ENCODE data around the gene KRTAP4-1.
"Not testable (repeated sequence)": the region's sequence is repeated elsewhere in the genome, so short reads cannot be mapped to it uniquely, and the experiment has no call there.

Gene KRTAP4-1

GRCh38 chr17:41184480-41184961 is at the start of gene KRTAP4-1:
Gene KRTAP4-1 (minus strand): TSS chr17:41184911. CDS start chr17:41184854, 57 bp downstream.
- no peak for DNase-seq (ENCODE audit: low read depth)

GRCh38 chr17:41232399-41233105 is 47.8 kb upstream of the KRTAP4-1 start, which contains the start of gene KRTAP9-3:
Gene KRTAP9-3 (plus strand): TSS chr17:41232449. CDS start chr17:41232502, 53 bp downstream.
- not testable (repeated sequence) for DNase-seq (ENCODE audit: low read depth)

GRCh38 chr17:41231731-41232130 is 47.0 kb upstream of the KRTAP4-1 start:
- DNase-seq (ENCODE audit: low read depth) = no peak

- DNase-seq (ENCODE audit: low read depth) = no peak
These were observed 45.4 kb upstream of the KRTAP4-1 start for GRCh38 chr17:41230094-41230493.

- not testable (repeated sequence) for DNase-seq (ENCODE audit: low read depth)
These were observed 41.9 kb upstream of the KRTAP4-1 start, which contains the start of gene KRTAP9-2 for GRCh38 chr17:41226598-41227095. Gene KRTAP9-2 (plus strand): TSS chr17:41226648. CDS start chr17:41226655, 7 bp downstream.

- DNase-seq (ENCODE audit: low read depth) = no peak
These were observed 41.3 kb upstream of the KRTAP4-1 start for GRCh38 chr17:41226051-41226450.

GRCh38 chr17:41223821-41224220 is 39.1 kb upstream of the KRTAP4-1 start:
- DNase-seq (ENCODE audit: low read depth) = no peak

- no peak for DNase-seq (ENCODE audit: low read depth)
These were observed 31.0 kb upstream of the KRTAP4-1 start for GRCh38 chr17:41215681-41216080.

GRCh38 chr17:41212524-41213169 is 27.9 kb upstream of the KRTAP4-1 start:
- DNase-seq (ENCODE audit: low read depth) = no peak

- DNase-seq (ENCODE audit: low read depth) = no peak
These were observed 27.2 kb upstream of the KRTAP4-1 start for GRCh38 chr17:41211845-41212466.

GRCh38 chr17:41199421-41200078 is 14.8 kb upstream of the KRTAP4-1 start:
- DNase-seq (ENCODE audit: low read depth) = no peak

GRCh38 chr17:41196068-41196467 is 11.4 kb upstream of the KRTAP4-1 start:
- DNase-seq (ENCODE audit: low read depth) = no peak

- DNase-seq (ENCODE audit: low read depth) = no peak
These were observed 5.6 kb upstream of the KRTAP4-1 start for GRCh38 chr17:41190328-41190727.

GRCh38 chr17:41189837-41190318 is 5.2 kb upstream of the KRTAP4-1 start, which contains the start of gene KRTAP9-1:
Gene KRTAP9-1 (plus strand): TSS chr17:41189887. CDS start chr17:41189887, 0 bp downstream.
- not testable (repeated sequence) for DNase-seq (ENCODE audit: low read depth)

GRCh38 chr17:41186872-41187271 is 2.2 kb upstream of the KRTAP4-1 start:
- DNase-seq (ENCODE audit: low read depth) = no peak

GRCh38 chr17:41185001-41185400 is 290 bp upstream of the KRTAP4-1 start:
- no peak for DNase-seq (ENCODE audit: low read depth)

GRCh38 chr17:41178843-41179616 is 5.7 kb downstream of the KRTAP4-1 start:
- DNase-seq (ENCODE audit: low read depth) = no peak

GRCh38 chr17:41178341-41178740 is 6.4 kb downstream of the KRTAP4-1 start:
- no peak for DNase-seq (ENCODE audit: low read depth)

GRCh38 chr17:41177727-41178271 is 6.9 kb downstream of the KRTAP4-1 start, which contains the start of gene KRTAP4-2:
Gene KRTAP4-2 (minus strand): TSS chr17:41178221. CDS start chr17:41178164, 57 bp downstream.
- DNase-seq (ENCODE audit: low read depth) = no peak

- DNase-seq (ENCODE audit: low read depth) = no peak
These were observed 7.8 kb downstream of the KRTAP4-1 start for GRCh38 chr17:41176744-41177387.
